Activated CD4-positive, alpha-beta T cell treated with anti-CD3 and anti-CD28 coated beads for 36 hours (primary cell): Measurements from ENCODE around the gene ASIC4. TPM values are rescaled to one million over a fixed set of nuclear protein-coding genes. Genes with fewer than 3 reads are reported as not detected.

Experiments
- ATAC-seq: fragments of 200-7000 bp; cut with Tn5 transposase; one replicate; pipeline ENCODE4 v1.10.0; 2021; ENCODE audit warnings: mild to moderate bottlenecking, moderate library complexity
- CTCF ChIA-PET: fragments of 350-600 bp; sonication (Branson Sonifier 250); formaldehyde crosslinking; loops from one replicate; lab custom pipeline; 2021; ENCODE audit warnings: antibody characterized with exemption; lab: Charles Lee
- POLR2A ChIA-PET: fragments of 350-600 bp; sonication (Branson Sonifier 250); formaldehyde crosslinking; loops from one replicate; lab custom pipeline; 2021; ENCODE audit warnings: antibody characterized with exemption, inconsistent platforms; lab: Charles Lee
- DNase-seq: peaks from one replicate; pipeline ENCODE4 v3.0.0-alpha.2; 2020
- H3K27ac Mint-ChIP-seq: one replicate; pipeline ENCODE4 v1.8.0; 2021; ENCODE audit warnings: mixed read lengths
- H3K27me3 Mint-ChIP-seq: one replicate; pipeline ENCODE4 v1.8.0; 2021; ENCODE audit warnings: mixed read lengths
- H3K36me3 Mint-ChIP-seq: one replicate; pipeline ENCODE4 v1.8.0; 2021; ENCODE audit warnings: low read depth, mixed read lengths
- H3K4me1 Mint-ChIP-seq: one replicate; pipeline ENCODE4 v1.8.0; 2021; ENCODE audit warnings: mixed read lengths
- H3K4me3 Mint-ChIP-seq: one replicate; pipeline ENCODE4 v1.8.0; 2021; ENCODE audit warnings: mild to moderate bottlenecking, moderate library complexity, mixed read lengths
- H3K9me3 Mint-ChIP-seq: one replicate; pipeline ENCODE4 v1.8.0; 2021; ENCODE audit warnings: low read depth, mixed read lengths
- intact Hi-C, 2 experiments: fragments of 100-400 bp; cut with DNase I in 1 of 2; cut with micrococcal nuclease in 1 of 2; formaldehyde crosslinking; loops; one replicate each; pipeline versions ENCODE4 v1.14.2 to v1.15.1; 2022 to 2024; cut with DNase I, micrococcal nuclease
- total RNA-seq, 2 experiments: library from RNA; stranded (reverse); gene quantifications; one replicate each; pipeline ENCODE4 v1.2.3, GENCODE V29; 2021

ASIC4 gene
- total RNA-seq, 2 experiments from 2014 or later: not detected

- ChIA-PET POLR2A (interaction anchor here (0.8 kb wide), 1 partner anchor 28 kb away, joined by 3 read pairs; no protein-coding TSS in a partner anchor), CTCF (interaction anchor here (0.5 to 6.9 kb wide), 5 partner anchors 9 to 104 kb away, joined by 3 to 55 read pairs (median 3); no protein-coding TSS in a partner anchor)
- DNase-seq (no peak), ATAC-seq (no peak)
- no peak overlapping the region for H3K27ac Mint-ChIP-seq
- intact Hi-C loops: no loop called here
- no peaks in the 10 kb centered on the region for H3K27me3 Mint-ChIP-seq
- H3K4me1 Mint-ChIP-seq: peaks cover 15% of the 10 kb centered on the region
- H3K9me3 Mint-ChIP-seq: no peaks in the 10 kb centered on the region
- peaks cover 11% of the 10 kb centered on the region for H3K36me3 Mint-ChIP-seq
- no peak overlapping the region for H3K4me3 Mint-ChIP-seq
These were observed 24.9 kb downstream of the ASIC4 start for GRCh38 chr2:219538956-219539788.

- H3K27me3 Mint-ChIP-seq: no peaks in the 10 kb centered on the region
- DNase-seq (no peak), ATAC-seq (no peak)
- H3K36me3 Mint-ChIP-seq: peaks cover 11% of the 10 kb centered on the region
- CTCF ChIA-PET: interaction anchor here (0.5 to 6.9 kb wide), 20 partner anchors 11 to 226 kb away, joined by 3 to 55 read pairs (median 4); partner anchors contain the start of genes GMPPA and STK11IP
- POLR2A ChIA-PET: no interaction called here
- no peak overlapping the region for H3K4me3 Mint-ChIP-seq
- H3K9me3 Mint-ChIP-seq: no peaks in the 10 kb centered on the region
- H3K27ac Mint-ChIP-seq: no peak overlapping the region
- intact Hi-C loops: loop anchor here in 1 of 2 experiments (5.0 to 10.0 kb wide), 7 partner anchors 243 to 1135 kb away; partner anchors contain the start of genes CNOT9, NHEJ1, TUBA4A and TUBA4B
- peaks cover 22% of the 10 kb centered on the region for H3K4me1 Mint-ChIP-seq
These were observed 25.8 kb downstream of the ASIC4 start for GRCh38 chr2:219539926-219540678.

- H3K27me3 Mint-ChIP-seq: no peaks in the 10 kb centered on the region
- peaks cover 11% of the 10 kb centered on the region for H3K36me3 Mint-ChIP-seq
- peak overlapping the region; percentile 87 for H3K4me3 Mint-ChIP-seq
- ChIA-PET POLR2A (no interaction called here), CTCF (interaction anchor here (0.6 to 6.9 kb wide), 27 partner anchors 11 to 1383 kb away, joined by 3 to 55 read pairs (median 4); partner anchors contain the start of genes GMPPA and STK11IP)
- no peak for DNase-seq
- ATAC-seq: no peak
- H3K27ac Mint-ChIP-seq: no peak overlapping the region
- intact Hi-C loops: loop anchor here (1.0 to 10.0 kb wide), 9 partner anchors 101 to 1136 kb away; partner anchors contain the start of genes CNOT9 (in 1 of the 2), NHEJ1 (in 1 of the 2), TUBA4A (in 1 of the 2) and TUBA4B (in 1 of the 2)
- H3K4me1 Mint-ChIP-seq: peaks cover 22% of the 10 kb centered on the region
- no peaks in the 10 kb centered on the region for H3K9me3 Mint-ChIP-seq
These were observed 26.7 kb downstream of the ASIC4 start for GRCh38 chr2:219540784-219541504.

GRCh38 chr2:219541611-219542180, 27.4 kb downstream of the ASIC4 start:
- ChIA-PET POLR2A (no interaction called here), CTCF (interaction anchor here (0.6 to 6.9 kb wide), 29 partner anchors 10 to 1382 kb away, joined by 3 to 55 read pairs (median 5); partner anchors contain the start of genes GMPPA and STK11IP)
- Mint-ChIP-seq H3K36me3 (peaks cover 11% of the 10 kb centered on the region), H3K4me1 (peaks cover 22% of the 10 kb centered on the region), H3K27me3 (no peaks in the 10 kb centered on the region), H3K4me3 (peak overlapping the region; percentile 87), H3K27ac (no peak overlapping the region), H3K9me3 (no peaks in the 10 kb centered on the region)
- ATAC-seq (peak; percentile 43), DNase-seq (peak; percentile 93)
- intact Hi-C loops: loop anchor here (1.0 to 10.0 kb wide), 10 partner anchors 101 to 1137 kb away; partner anchors contain the start of genes CNOT9 (in 1 of the 2), CNPPD1 (in 1 of the 2), NHEJ1 (in 1 of the 2) and TUBA4A (in 1 of the 2)

GRCh38 chr2:219542931-219543595, 28.8 kb downstream of the ASIC4 start:
- H3K4me1 Mint-ChIP-seq: peaks cover 22% of the 10 kb centered on the region
- intact Hi-C loops: loop anchor here (1.0 to 10.0 kb wide), 13 partner anchors 9 to 1138 kb away; partner anchors contain the start of genes GMPPA (in 2 of the 2), STK11IP (in 2 of the 2), CNOT9 (in 1 of the 2) and CNPPD1 (in 1 of the 2)
- ChIA-PET CTCF (interaction anchor here (0.6 to 6.9 kb wide), 14 partner anchors 10 to 1265 kb away, joined by 3 to 55 read pairs (median 10); partner anchors contain the start of genes GMPPA, INHA and STK11IP), POLR2A (interaction anchor here (0.8 to 1.0 kb wide), 2 partner anchors 45 to 104 kb away, joined by 3 read pairs; partner anchors contain the start of gene GMPPA)
- H3K4me3 Mint-ChIP-seq: peak overlapping the region; percentile 87
- H3K27me3 Mint-ChIP-seq: no peaks in the 10 kb centered on the region
- no peaks in the 10 kb centered on the region for H3K9me3 Mint-ChIP-seq
- H3K36me3 Mint-ChIP-seq: peaks cover 11% of the 10 kb centered on the region
- peak overlapping the region; percentile 66 for H3K27ac Mint-ChIP-seq
- DNase-seq (no peak), ATAC-seq (peak; percentile 56)

- Mint-ChIP-seq H3K27ac (peak within 1 kb of the TSS; percentile 66), H3K9me3 (no peaks in the 10 kb centered on the region)
- CTCF ChIA-PET: interaction anchor here (0.6 to 6.9 kb wide), 12 partner anchors 9 to 260 kb away, joined by 3 to 55 read pairs (median 8); partner anchors contain the start of genes GMPPA, INHA and STK11IP
These were observed 29.5 kb downstream of the ASIC4 start, which contains the start of the genes CHPF and TMEM198 for GRCh38 chr2:219543596-219544358. TSS of gene CHPF (minus strand) at chr2:219543809. CDS start at chr2:219543538, 271 bp downstream. TSS of gene TMEM198 (plus strand) at chr2:219544028. CDS start at chr2:219544728, 700 bp downstream.

GRCh38 chr2:219544567-219544966, 30.3 kb downstream of the ASIC4 start:
- ATAC-seq (no peak), DNase-seq (no peak)
- peak overlapping the region; percentile 87 for H3K4me3 Mint-ChIP-seq
- no peak overlapping the region for H3K27ac Mint-ChIP-seq
- POLR2A ChIA-PET: no interaction called here
- peaks cover 6% of the 10 kb centered on the region for H3K36me3 Mint-ChIP-seq
- H3K27me3 Mint-ChIP-seq: no peaks in the 10 kb centered on the region
- no peaks in the 10 kb centered on the region for H3K9me3 Mint-ChIP-seq
- peaks cover 22% of the 10 kb centered on the region for H3K4me1 Mint-ChIP-seq
- intact Hi-C loops: loop anchor here in 1 of 2 experiments (5.0 to 10.0 kb wide), 7 partner anchors 247 to 1140 kb away; partner anchors contain the start of genes CNOT9, NHEJ1, TUBA4A and TUBA4B
- CTCF ChIA-PET: interaction anchor here (0.6 to 6.9 kb wide), 9 partner anchors 15 to 144 kb away, joined by 3 to 55 read pairs (median 4); partner anchors contain the start of genes GMPPA and STK11IP

More at GRCh38 chr2:219543596-219544358, 29.5 kb downstream of the ASIC4 start, which contains the start of the genes CHPF and TMEM198:
- H3K36me3 Mint-ChIP-seq: peaks cover 11% of the 10 kb centered on the region
- peaks cover 22% of the 10 kb centered on the region for H3K4me1 Mint-ChIP-seq
- no peaks in the 10 kb centered on the region for H3K27me3 Mint-ChIP-seq
- POLR2A ChIA-PET: interaction anchor here (0.8 to 1.0 kb wide), 2 partner anchors 46 to 105 kb away, joined by 3 read pairs; partner anchors contain the start of gene GMPPA
- intact Hi-C loops: loop anchor here (1.0 to 10.0 kb wide), 13 partner anchors 9 to 1139 kb away; partner anchors contain the start of genes GMPPA (in 2 of the 2), STK11IP (in 2 of the 2), CNOT9 (in 1 of the 2) and CNPPD1 (in 1 of the 2)
- H3K4me3 Mint-ChIP-seq: peak within 1 kb of the TSS; percentile 87
- DNase-seq: peak; percentile 98
- peak; percentile 85 for ATAC-seq

GRCh38 chr2:219545295-219545942, 31.1 kb downstream of the ASIC4 start:
- H3K36me3 Mint-ChIP-seq: peaks cover 6% of the 10 kb centered on the region
- ChIA-PET CTCF (interaction anchor here (0.8 to 6.9 kb wide), 5 partner anchors 16 to 101 kb away, joined by 3 to 55 read pairs (median 4); partner anchors contain the start of gene GMPPA), POLR2A (no interaction called here)
- intact Hi-C loops: loop anchor here in 1 of 2 experiments (10.0 kb wide), 2 partner anchors 291 to 1141 kb away; partner anchors contain the start of genes TUBA4A and TUBA4B
- no peaks in the 10 kb centered on the region for H3K9me3 Mint-ChIP-seq
- no peak overlapping the region for H3K27ac Mint-ChIP-seq
- H3K27me3 Mint-ChIP-seq: no peaks in the 10 kb centered on the region
- DNase-seq (no peak), ATAC-seq (no peak)
- H3K4me3 Mint-ChIP-seq: peak overlapping the region; percentile 87
- peaks cover 22% of the 10 kb centered on the region for H3K4me1 Mint-ChIP-seq
